Stimulated activated CD8-positive, alpha-beta memory T cell treated with anti-CD3 and anti-CD28 coated beads, Interleukin-15, amount 100 ng/mL, for 1 hour (primary cell): ENCODE results near the gene OSM.
"Not testable (repeated sequence)": the region's sequence is repeated elsewhere in the genome, so short reads cannot be mapped to it uniquely, and the experiment has no call there.

ENCODE experiments used
- DNase-seq: peaks from one replicate; pipeline ENCODE4 v3.0.0-alpha.2; 2020; ENCODE audit warnings: low read depth

The OSM gene

DNA sequence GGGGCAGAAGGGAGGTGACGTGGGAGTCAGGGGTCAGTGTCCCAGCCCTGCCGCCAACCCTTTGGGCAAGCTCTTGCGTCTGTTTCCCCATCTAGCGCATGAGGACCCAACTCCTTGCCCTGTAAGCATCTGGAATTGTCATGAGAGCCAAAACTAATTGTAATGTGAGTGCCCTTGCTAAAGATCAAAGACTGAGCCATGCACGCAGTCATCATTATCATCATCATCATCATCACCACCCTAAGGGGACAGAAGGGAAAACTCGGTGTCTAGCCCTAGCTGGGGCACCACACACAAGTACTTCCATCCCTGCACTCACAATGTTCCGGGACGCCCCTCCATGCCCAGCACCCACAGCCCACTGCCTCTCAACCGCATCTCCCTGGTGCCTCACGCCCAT lies 22.6 kb downstream of the OSM start:
- DNase-seq, result no peak

DNA sequence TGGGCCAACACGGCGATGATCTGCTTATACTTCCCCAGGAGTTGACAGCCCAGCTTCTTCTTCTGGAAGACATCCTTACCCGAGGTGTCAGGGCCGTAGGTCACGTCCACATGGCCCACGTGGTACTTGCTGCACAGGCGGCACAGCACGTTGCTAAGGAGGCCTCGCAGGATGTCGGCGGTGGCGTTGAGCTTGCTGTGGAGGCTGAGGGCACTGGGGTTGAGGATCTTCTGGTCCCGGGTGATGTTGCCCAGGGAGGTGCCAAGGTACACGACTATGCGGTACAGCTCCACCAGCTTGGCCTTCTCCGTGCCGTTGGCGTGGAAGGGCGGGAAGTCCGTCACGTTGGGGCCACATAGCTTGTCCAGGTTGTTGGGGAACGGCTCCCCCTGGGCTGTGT lies 23.0 kb downstream of the OSM start:
- no peak for DNase-seq

DNA sequence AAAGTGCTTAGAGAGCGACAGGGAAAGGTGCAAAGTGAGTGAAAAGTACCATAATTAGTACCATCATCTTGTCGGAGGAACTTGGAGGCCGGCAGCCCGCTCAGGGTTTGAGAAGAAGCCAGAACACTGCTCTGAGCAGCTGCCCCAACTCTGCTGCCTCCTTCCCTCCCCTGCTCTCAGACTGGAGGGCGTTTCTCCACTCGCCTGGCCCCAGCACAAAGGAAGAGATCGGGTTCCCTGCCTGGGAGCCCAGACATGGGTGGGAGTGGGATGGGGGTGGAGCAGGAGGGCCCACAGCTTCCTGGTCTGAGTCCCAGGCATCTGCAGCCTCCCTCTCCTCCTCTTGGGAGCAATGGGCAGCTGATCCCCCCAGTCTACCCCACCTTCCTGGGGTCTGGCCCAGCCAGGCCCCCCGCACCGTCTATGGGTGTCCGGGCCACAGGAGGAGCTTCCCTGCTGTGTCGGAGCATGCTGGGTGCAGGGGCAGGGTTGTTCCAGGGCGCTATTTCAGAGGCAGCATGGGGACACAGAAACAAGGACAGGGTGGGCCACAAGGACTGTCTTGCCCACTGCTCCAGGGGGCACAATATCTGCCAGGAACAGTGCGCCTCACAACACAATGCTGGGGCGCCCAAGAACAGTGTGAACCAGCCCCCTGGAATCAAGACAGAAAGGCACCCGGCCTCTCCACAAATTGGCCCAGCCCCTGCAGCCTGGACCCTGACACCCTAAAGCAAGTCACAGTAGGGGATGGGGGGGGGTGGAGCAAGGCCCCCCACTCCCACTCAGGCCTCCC lies 24.9 kb downstream of the OSM start:
- no peak for DNase-seq

DNA sequence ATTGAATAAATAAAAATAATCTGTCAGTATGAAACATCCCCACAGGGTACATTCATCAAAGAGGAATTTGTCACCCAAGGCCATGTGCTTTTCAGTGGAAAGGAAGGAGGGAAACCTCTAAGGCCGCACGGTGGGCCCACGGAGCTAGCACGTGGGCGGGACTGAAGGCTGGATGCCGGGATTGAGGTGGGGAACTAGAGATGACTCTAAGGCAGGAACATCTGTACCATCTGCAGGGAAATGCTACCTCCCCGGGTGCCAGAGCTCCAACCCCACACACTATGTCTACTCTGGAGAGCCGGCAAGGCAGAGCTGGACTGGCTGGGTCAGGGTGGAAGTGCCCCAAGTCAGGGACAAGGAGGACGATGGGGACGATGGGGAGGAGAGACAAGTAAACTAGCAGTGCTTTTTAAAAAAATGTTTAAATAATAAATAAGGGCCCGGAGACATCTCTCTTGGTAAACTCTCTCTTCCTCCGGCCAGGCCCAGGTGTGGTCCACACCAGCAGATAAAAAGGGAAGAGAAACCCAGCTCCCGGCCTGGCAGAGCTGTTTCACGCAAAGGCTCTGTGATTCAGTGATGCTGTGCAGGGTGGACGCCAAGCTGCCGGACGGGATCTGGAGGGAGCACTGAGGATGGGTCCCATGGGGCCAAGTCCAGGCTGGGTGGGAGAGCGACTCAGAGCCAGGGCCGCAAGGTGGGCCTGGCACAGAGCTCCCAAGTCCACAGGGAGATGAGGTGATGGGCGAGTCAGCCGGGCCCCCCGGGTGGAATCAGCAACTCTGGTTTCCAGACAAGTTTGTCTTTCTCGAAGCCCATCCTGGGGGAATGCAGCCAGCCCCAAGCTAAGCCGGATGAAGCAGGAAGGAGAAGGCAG lies 25.9 kb downstream of the OSM start:
- no peak for DNase-seq

DNA sequence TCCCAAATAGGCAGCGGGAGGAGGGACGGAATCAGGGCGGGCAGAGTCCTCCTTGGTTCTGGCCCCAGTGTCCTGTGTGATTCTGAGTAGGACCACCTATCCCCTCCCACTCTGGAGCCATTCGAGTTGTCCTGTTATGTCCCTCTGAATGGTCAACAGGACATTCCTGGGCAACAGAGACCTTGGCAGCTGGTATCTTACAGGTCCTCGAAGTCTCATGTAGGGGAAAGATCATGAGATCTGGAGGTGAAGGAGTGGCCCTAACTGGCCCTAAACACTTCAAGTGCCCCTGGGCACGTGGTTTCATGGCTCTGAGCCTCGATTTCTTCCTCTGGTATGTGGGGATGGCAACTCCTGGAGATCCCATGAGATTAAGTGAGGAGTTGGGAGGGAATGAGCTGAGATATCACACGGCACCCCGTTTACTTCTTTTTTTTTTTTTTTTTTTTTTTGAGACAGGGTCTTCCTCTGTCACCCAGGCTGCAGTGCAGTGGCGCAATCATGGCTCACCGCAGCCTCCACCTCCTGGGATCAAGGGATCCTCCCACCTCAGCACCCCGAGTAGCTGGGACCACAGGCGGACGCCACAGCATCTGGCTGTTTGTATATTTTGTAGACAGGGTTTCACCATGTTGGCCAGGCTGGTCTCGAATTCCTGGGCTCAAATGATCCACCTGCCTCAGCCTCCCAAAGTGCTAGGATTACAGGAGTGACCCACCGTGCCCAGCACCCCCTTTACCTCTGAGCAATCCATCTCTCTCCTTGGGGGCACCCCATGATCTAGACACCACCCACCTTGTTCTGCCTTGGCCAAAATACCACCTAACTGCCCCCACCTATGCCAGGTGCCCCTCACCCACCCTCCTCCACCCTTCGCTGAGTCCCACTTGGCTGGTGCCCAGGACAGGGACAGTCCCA lies 26.9 kb downstream of the OSM start:
- no peak for DNase-seq

DNA sequence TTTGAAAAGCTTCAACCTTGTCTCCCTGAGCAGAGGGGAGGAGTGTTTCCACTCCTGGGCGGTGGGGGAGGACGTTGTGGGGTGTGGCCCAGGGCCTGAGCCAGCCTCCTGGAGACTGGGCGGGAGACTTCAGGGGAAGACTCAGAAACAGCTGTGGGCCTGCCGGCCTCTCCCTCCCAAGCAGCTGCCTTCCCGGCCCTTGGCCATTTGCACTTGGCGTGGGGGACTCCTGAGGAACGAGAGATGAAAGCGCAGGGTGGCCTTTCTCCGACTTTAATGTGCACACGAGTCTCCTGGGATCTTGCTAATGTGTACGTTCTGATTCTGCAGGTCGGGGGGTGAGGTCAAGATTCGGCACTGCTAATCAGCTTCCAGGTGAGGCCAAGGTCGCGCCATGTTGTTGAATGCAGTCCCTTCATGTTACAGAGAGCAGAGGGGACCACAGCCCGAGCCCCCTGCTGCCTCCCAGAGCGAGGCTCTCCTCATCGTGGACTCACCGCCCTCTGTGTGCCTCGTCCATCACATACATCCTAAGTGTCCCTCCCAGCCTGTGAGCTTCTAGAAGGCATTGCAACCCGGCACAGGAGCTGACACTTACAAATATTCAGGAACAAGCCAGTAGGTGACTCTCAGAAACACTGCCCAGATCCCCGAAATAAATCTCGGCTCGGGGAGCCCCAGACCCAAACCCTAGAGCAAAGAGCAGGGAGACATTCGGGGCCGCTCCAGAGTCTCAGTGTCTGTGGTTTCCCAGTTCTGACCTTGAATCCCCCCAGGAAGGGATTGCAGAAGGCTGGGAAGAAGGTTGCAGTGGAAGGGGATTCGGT lies 27.8 kb downstream of the OSM start:
- DNase-seq, result no peak

DNA sequence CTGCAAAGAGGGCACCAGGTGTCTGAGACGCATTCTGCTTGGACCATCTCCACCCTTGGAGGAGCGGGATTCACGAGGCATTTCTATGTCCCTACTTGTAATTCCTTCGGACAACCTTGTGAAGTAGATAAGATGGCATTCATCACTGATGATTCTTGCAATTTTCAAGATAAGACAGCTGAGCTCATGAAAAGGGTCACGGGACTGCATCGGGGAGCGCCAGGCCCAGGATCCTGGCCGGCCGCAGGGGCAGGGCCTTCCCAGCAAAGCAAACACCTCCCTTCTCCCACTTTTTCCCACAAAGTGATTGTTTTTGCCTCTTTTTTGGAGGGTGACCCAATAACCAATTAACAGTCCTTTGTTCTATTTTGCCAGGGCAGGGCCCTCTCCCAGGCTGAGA lies 28.5 kb downstream of the OSM start:
- no peak for DNase-seq

DNA sequence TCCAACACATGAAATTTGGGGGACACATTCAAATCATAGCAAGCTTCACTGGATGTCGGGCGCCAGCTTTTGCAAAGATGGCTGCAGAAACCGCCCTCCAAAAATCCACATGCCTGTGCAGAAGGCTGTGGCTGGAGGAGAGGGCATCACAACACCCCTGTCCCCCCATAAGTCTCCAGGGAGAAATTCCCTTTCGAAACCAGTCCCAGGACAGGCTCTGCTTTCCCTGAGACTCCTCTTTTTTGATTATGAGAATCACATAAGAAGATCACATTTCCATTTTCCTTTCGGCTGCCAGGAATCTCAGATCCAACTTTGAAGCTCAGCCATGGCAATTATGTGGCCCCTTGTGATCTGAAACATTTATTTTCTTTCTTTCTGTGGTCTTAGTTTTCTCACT lies 29.8 kb downstream of the OSM start:
- no peak for DNase-seq

DNA sequence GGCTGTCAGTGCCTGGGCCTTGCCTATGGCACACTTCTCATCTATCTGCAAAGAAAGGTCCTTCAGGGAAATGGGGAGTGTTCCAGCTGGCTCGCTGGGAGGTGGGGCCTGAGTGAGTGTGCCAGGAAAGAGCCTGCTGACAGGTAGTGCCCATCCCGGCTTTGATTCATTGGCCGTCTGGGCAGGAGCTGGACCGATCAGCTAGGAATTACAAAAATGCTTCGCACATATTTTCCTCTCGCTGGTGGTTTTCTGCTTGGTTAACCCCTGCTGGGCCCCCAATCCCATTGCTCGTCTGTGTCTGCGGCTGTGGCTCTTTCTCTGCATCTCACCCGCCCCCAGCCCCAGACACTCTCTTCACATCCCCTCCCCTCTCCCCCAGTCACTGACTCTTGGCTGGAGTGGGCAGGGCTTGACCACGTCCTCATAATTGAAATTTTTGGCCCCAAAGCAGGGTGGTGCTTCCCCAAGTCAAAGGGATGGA lies 30.9 kb downstream of the OSM start:
- no peak for DNase-seq

DNA sequence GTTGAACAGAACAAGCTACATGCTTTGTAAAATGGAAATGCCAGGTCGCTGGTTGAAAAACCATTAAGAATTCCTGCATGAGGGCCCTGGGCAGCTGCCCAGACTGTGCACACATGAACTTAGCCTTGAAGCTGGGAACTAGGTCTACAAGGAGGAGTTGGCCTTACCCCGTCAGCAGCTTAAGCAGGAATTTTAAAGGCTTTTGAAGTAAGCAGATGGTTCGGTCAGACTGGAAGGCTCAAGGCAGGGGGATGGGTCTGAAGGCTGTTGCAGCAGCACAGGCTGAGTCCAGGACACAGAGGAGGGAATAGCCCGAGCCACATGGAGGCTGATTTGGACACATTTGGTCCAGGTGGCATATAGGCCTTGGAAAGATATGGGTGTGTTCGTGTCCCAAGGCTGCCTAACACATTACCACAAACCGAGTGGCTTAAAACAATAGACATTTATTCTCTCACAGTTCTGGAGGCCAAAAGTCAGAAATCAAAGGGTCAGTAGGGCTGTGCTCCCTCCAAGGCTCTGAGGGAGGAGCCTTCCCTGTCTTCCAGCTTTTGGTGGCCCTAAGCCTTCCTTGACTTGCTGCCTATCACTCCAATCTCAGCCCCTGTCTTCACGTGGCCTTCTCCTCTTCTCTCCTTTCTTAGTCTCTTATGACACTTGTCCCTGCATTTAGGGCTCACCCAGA lies 31.7 kb downstream of the OSM start:
- DNase-seq, result no peak

DNA sequence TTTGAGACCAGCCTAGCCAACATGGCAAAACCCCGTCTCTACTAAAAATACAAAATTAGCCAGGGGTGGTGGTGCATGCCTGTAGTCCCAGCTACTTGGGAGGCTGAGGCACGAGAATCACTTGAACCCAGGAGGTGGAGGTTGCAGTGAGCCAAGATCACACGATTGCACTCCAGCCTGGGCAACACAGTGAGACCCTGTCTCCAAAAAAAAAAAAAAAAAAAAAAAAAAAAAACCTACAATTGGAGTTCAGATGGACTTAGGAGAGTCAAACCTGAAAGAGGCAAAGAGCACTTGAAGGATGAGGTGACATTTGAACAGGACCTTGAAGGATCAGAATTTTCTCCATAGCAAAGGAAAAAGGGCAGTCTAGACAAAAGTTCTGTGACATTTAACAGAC lies 32.3 kb downstream of the OSM start:
- DNase-seq, result not testable (repeated sequence)

DNA sequence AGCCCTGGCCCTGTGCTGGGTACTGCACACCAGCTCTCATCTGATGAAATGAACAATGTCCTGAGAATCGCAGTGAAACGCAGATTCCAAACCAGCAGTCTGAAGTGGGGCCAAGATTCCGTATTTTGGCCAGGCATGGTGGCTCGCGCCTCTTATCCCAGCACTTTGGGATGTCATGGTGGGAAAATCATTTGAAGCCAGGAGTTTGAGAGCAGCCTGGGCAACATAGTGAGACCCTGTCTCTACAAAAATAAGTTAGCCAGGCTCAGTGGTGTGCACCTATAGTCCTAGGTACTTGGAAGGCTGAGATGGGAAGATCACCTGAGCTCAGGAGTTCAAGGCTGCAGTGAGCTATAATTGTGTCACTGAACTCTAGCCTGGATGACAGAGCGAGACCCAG lies 33.1 kb downstream of the OSM start:
- no peak for DNase-seq

DNA sequence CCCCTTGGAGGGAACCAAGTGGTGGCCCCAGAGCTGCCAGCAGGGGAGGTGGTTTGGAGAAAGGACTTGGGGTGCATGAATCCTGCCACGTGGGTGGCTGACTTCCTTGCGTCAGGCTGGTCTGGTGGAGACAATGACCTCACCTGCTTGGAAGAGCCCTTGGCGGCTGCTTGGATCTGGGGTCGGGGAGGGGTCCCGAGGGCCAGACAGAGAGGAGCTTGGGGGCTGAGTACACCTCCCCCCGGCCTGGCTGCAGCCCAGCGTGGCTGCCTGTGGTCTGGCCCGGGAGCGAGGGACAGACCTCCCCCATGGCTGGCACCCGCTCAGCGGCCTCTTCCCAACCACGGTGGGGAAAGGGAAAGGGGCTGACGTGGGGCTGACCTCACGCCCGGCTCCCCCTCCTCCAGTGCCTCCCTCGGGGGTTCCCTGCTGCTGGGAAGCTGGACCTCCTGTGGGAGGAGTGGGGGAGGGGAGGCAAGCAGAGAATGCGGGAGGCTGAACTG lies 33.9 kb downstream of the OSM start:
- DNase-seq, result no peak

DNA sequence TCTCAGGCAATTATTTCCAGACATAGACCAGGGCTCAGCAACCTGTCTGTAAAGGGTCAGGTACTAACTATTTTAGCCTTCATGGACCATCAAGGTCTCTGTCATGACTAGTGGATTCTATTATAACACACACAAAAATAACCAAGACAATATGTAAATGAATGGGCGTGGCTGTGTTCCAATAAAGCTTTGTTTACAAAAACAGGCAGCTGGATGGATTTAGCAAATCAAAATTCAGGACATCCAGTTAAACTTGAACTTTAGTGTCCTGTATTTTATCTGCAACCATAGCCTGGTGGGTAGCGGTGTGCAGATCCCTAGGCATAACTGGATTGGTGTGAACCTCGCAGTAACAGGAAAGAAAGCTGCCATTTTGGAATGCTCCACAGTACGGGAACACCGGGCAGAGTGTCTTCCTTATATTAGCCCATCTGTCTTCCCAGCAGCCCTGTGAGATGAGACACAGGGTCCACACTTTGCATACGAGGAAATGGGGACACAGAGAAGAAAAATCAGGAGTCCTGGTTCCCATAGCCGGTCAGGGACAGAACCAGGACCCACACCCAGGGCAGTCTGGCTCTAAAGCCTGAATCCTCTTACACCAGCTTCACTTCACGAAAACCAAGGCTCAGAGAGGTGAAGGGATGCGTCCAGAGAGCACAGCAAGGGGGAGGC lies 35.7 kb downstream of the OSM start:
- no peak for DNase-seq

DNA sequence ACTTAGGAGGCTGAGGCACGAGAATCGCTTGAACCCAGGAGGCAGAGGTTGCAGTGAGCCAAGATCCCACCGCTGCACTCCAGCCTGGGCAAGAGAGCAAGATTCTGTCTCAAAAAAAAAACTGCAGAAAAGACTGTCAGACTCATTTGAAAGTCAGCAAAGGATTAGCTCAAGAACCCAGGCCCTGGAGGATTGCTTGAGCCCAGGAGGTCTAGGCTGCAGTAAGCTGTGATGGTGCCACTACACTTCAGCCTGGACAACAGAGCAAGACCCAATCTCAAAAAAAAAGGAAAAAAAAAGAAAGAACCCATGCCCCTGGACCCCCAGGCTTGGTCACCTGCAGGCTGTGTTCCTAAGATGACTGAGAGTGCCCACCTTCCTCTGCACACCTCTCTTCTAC lies 36.3 kb downstream of the OSM start:
- DNase-seq, result no peak

DNA sequence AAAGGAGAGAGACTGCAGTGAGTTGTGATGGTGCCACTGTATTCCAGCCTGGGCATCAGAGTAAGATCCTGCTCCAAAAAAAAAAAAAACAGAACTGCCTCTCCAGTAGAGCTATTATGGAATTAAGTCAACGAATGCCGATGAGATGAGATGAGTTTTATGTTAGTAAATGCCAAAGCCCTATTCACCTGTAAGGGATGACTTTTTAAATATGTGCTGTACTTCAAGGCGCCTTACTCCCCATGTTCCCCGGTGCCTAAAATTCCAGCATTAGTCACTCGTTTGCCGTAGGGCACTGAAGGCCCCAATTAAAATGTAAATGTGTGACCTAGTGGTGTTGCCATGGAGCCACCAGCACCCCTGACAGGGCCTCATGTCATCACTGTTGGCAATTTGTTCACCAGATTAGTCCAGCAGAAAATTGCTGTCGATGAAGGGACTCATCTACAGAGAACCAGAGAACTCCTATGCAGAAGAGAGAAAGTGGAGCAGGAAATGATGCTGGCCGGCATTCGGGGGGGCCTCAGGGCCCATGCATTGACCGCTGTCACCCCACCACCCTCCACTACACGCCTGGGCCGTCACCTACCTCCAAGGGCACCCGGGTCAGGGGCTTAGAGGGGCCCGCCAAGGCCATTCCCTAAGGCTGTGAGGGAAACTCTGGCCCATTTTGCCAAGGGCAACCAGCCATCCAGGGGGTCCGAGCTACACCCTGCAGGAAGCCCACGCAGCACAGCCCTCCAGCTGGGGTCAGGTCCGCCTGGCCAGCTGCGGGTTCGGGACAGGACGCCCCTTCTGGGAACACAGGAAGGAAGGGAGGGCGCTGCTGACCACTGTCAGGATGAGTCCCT lies 37.9 kb downstream of the OSM start:
- no peak for DNase-seq

DNA sequence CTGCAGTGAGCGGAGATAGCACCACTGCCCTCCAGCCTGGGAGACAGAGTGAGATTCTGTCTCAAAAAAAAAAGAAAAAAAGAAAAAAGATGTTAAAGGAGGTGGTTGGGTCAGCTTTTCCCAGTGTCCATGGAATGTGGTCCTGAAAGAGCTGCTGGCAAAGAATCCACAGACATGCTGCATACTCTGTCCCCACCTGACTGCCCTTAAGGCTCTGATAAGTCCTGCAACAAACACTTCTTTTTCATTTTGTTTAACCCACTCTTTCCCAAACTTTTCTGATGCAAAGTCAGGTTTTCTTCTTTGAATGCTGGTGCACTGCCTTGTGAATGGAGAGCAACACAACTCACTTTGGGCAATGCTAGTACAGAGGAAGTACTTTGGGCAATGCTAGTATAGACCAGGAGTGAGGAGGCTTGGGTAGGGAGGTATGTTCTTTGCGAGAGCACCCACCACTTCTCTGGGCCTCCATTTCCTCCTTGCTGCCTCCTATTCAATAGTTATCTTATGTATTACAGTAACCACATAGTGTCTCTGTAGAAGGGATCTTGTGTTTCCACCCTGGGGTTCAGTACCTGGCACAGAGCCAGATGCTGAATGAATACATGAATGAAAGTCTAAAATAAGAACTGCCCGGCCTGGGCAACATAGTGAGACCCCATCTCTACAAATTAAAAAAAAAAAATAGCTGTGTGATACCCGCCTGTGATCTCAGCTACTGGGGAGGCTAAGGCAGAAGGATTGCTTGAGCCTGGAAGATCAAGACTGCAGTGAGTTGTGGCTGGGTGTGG lies 39.0 kb downstream of the OSM start:
- DNase-seq, result no peak

DNA sequence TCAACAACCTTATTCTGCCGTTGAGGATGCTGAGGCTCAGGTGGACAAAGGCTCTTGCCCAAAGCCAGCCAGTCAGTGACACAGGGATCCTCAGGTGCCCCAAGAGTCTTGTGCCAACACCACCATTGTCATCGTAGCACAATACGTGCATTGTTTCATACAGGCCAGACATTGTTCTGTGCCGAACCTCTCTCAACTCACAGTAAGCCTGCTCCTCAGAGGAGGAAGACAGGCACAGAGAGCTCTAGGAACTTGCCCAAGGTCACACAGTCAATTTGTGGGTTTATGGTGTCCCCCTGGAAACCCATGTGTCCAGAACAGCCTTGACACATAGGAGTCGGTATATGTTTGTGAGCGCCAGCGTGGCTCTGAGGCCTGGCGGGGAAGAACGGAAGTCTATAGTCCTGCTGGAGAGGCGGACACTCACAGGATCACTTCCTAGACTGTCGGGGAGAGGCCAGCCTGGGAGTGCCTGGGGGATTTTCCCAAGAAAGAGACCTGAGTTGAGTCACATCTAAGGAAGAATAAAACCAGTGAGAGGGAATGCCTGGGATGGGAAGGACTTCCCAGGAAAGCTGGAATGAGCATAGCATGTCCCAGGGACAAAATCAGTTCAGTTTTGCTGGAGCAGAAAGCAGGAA lies 40.3 kb downstream of the OSM start:
- no peak for DNase-seq
